Diencephalon (tissue), 1 donor: ENCODE measurements around the gene AGFG2. TPM values are rescaled to one million over a fixed set of nuclear protein-coding genes. Genes with fewer than 3 reads are reported as not detected.

ENCODE experiments used
- small RNA-seq: library from RNA; depleted of rRNA; stranded (forward); fragments of <200 nt; gene quantifications from one replicate; pipeline ENCODE3, GENCODE V24; 2014
- total RNA-seq: library from RNA; depleted of rRNA; stranded (reverse); fragments of >200 nt; gene quantifications from one replicate; pipeline ENCODE4 v1.2.3, GENCODE V29; 2014

AGFG2 gene
- 6.7 TPM for total RNA-seq

GRCh38 chr7:100538654-100539435, at the start of gene AGFG2:
Gene AGFG2 (plus strand): TSS chr7:100539203. CDS start chr7:100539347, 144 bp downstream.

GRCh38 chr7:100573691-100574361, 34.8 kb downstream of the AGFG2 start, which contains the start of gene SAP25:
Gene SAP25 (minus strand): TSS chr7:100573900. CDS start chr7:100573742, 158 bp downstream.

GRCh38 chr7:100585511-100586265, 46.7 kb downstream of the AGFG2 start, which contains the start of gene LRCH4:
Gene LRCH4 (minus strand): TSS chr7:100586129. CDS start chr7:100586100, 29 bp downstream.

GRCh38 chr7:100586266-100587025, 47.4 kb downstream of the AGFG2 start, which contains the start of gene FBXO24:
Gene FBXO24 (plus strand): TSS chr7:100586328. CDS start chr7:100586626, 298 bp downstream.

GRCh38 chr7:100611983-100612729, 73.2 kb downstream of the AGFG2 start, which contains the start of gene MOSPD3:
Gene MOSPD3 (plus strand): TSS chr7:100612540. CDS start chr7:100612792, 252 bp downstream.

Small RNA genes lying within 50 kb of the gene (small RNA-seq; reads per million reads assigned to genes)
- gene RN7SL416P (not detected), gene SAP25 (not detected)

Other genes with a start within 250 kb of the AGFG2 start
- not detected for gene SPDYE3, start 231.5 kb upstream of the AGFG2 start, total RNA-seq
- gene PILRB, start 181.1 kb upstream of the AGFG2 start, total RNA-seq: 14.5 TPM
- 1.2 TPM for gene PILRA, start 165.7 kb upstream of the AGFG2 start, total RNA-seq
- gene ZCWPW1, start 110.5 kb upstream of the AGFG2 start, total RNA-seq: 2.1 TPM
- gene MEPCE, start 109.4 kb upstream of the AGFG2 start, total RNA-seq: 27.9 TPM
- 7.6 TPM for gene PPP1R35, start 102.7 kb upstream of the AGFG2 start, total RNA-seq
- not detected for gene SPACDR, start 74.9 kb upstream of the AGFG2 start, total RNA-seq
- 33.7 TPM for gene TSC22D4, start 60.0 kb upstream of the AGFG2 start, total RNA-seq
- gene NYAP1, start 55.3 kb upstream of the AGFG2 start, total RNA-seq: 38.8 TPM
- not detected for gene SAP25, start 34.7 kb downstream of the AGFG2 start, total RNA-seq
- gene LRCH4, start 46.9 kb downstream of the AGFG2 start, total RNA-seq: 11.1 TPM
- gene FBXO24, start 47.1 kb downstream of the AGFG2 start, total RNA-seq: not detected
- 9.0 TPM for gene PCOLCE, start 63.2 kb downstream of the AGFG2 start, total RNA-seq
- gene MOSPD3, start 73.3 kb downstream of the AGFG2 start, total RNA-seq: 11.3 TPM
- gene TFR2, start 102.3 kb downstream of the AGFG2 start, total RNA-seq: 9.2 TPM
- 90.4 TPM for gene ACTL6B, start 117.2 kb downstream of the AGFG2 start, total RNA-seq
- 120 TPM for gene GNB2, start 134.5 kb downstream of the AGFG2 start, total RNA-seq
- 16.4 TPM for gene GIGYF1, start 155.0 kb downstream of the AGFG2 start, total RNA-seq
- gene POP7, start 166.9 kb downstream of the AGFG2 start, total RNA-seq: 38.1 TPM
- gene EPO, start 181.3 kb downstream of the AGFG2 start, total RNA-seq: not detected
- not detected for gene ZAN, start 194.4 kb downstream of the AGFG2 start, total RNA-seq